Neural progenitor cell (in vitro differentiated cells): ENCODE measurements around the gene CAMK2D.

Source experiments
- CTCF ChIP-seq: fragments of 200-600 bp; sonication (generic); IDR thresholded peaks from 2 replicates; pipeline ENCODE4 v1.5.1; 2017; ENCODE audit warnings: antibody characterized with exemption, mild to moderate bottlenecking
- EZH2 ChIP-seq: fragments of 200-600 bp; sonication (generic); IDR thresholded peaks from 2 replicates; pipeline ENCODE4 v1.6.1; 2017; ENCODE audit warnings: antibody characterized with exemption, mild to moderate bottlenecking, moderate library complexity
- EZH2phosphoT487 ChIP-seq: fragments of 200-600 bp; sonication (generic); IDR thresholded peaks from 2 replicates; pipeline ENCODE4 v1.6.1; 2017; ENCODE audit warnings: antibody characterized with exemption

- TF ChIP-seq CTCF = no peak
- TF ChIP-seq EZH2 = no peak
- TF ChIP-seq EZH2phosphoT487 = no peak
Observed at GRCh38 chr4:113634081-113634969, 127.2 kb downstream of the CAMK2D start.
